ENCODE data around the gene PRRG4. TPM values are rescaled to one million over a fixed set of nuclear protein-coding genes. Genes with fewer than 3 reads are reported as not detected.
"Not testable (repeated sequence)": the region's sequence is repeated elsewhere in the genome, so short reads cannot be mapped to it uniquely, and the experiment has no call there.

PRRG4 gene
- total and polyA plus RNA-seq, 2 experiments from 2014 or later = not detected

DNA sequence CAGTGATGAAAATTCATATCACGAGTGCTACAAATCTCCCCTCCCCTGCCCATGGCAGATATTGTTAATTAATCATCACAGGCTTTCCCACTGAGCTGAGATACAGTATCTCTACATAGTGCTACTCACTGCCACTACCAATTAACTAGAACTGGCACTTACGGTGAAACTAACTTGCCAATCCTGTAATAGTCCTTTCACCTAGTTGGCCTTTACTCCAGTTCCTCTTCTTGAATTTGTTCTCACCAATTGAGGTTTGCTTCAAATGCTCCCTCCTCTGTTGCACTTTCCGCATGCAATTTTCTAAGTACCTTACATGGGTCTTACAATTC is 11.9 kb upstream of the PRRG4 start:
- Histone ChIP-seq H3K27me3 (replicated peaks; ENCODE audit: insufficient read depth) (no peaks in the 10 kb centered on the region), H3K9ac (no peak overlapping the region), H4K20me1 (ENCODE audit: insufficient read depth) (no peaks in the 10 kb centered on the region), H3K4me3 (no peak overlapping the region), H2AFZ (no peak overlapping the region), H3K27ac (no peak overlapping the region), H3K36me3 (ENCODE audit: low read depth) (no peaks in the 10 kb centered on the region), H3K9me3 (ENCODE audit: low read depth) (no peaks in the 10 kb centered on the region), H3K79me2 (ENCODE audit: insufficient read depth) (no peaks in the 10 kb centered on the region), H3K4me1 (ENCODE audit: insufficient read depth) (peaks cover 5% of the 10 kb centered on the region; the same call in 1 of the 2 replicates), H3K9me2 (ENCODE audit: insufficient read depth) (no peaks in the 10 kb centered on the region), H3K4me2 (ENCODE audit: unreplicated experiment) (no peak overlapping the region), H3F3A (ENCODE audit: insufficient read depth) (no peaks in the 10 kb centered on the region)
- in situ Hi-C loops (cut with MboI) = no loop called here
- TF ChIP-seq EZH2 (IDR thresholded peaks at IDR 0.05; ENCODE audit: insufficient read depth, poor library complexity, severe bottlenecking) (no peak), EZH2phosphoT487 (IDR thresholded peaks at IDR 0.05; ENCODE audit: insufficient read depth, low read depth) (no peak)
- DNase-seq = no peak
- 77 to 78% methylated on average over 3 of the region's 3 CpGs for WGBS, 2 experiments (ENCODE audit: low coverage in 1 of 2, low lambda C conversion rate in 2 of 2, missing lambda C conversion rate in 2 of 2)

DNA sequence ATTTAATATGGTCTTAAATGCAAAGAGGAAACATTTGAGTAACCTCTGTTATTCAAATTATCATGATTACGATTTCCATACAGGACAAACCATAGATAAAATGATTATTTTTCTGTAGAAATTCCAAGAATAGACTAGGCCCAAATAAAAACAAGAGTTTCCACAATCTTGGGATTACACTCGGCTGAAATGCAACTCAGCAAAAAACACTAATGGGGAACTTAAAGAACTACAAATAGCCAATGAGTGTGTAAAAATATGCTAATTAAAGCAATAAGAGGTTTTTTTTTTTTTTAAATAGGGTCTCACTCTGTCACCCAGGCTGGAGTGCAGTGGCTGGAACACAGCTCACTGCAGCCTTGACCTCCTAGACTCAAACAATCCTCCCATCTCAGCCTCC is 10.5 kb upstream of the PRRG4 start:
- in situ Hi-C loops (cut with MboI) = no loop called here
- H3K36me3 ChIP-seq (ENCODE audit: low read depth) = no peaks in the 10 kb centered on the region
- peaks cover 5% of the 10 kb centered on the region; the same call in 1 of the 2 replicates for H3K4me1 ChIP-seq (ENCODE audit: insufficient read depth)
- no peak for DNase-seq
- no peak overlapping the region for H3K9ac ChIP-seq
- H3K27me3 ChIP-seq (replicated peaks; ENCODE audit: insufficient read depth) = no peaks in the 10 kb centered on the region
- H3K4me3 ChIP-seq = no peak overlapping the region
- H2AFZ ChIP-seq = no peak overlapping the region
- H3K9me3 ChIP-seq (ENCODE audit: low read depth) = no peaks in the 10 kb centered on the region
- H3K79me2 ChIP-seq (ENCODE audit: insufficient read depth) = no peaks in the 10 kb centered on the region
- H3K27ac ChIP-seq = no peak overlapping the region
- H3K9me2 ChIP-seq (ENCODE audit: insufficient read depth) = no peaks in the 10 kb centered on the region
- no peak overlapping the region for H3K4me2 ChIP-seq (ENCODE audit: unreplicated experiment)
- no peak for TF ChIP-seq EZH2 (IDR thresholded peaks at IDR 0.05; ENCODE audit: insufficient read depth, poor library complexity, severe bottlenecking)
- TF ChIP-seq EZH2phosphoT487 (IDR thresholded peaks at IDR 0.05; ENCODE audit: insufficient read depth, low read depth) = no peak
- no peaks in the 10 kb centered on the region for H4K20me1 ChIP-seq (ENCODE audit: insufficient read depth)
- H3F3A ChIP-seq (ENCODE audit: insufficient read depth) = no peaks in the 10 kb centered on the region
- WGBS, 2 experiments (ENCODE audit: low coverage in 1 of 2, low lambda C conversion rate in 2 of 2, missing lambda C conversion rate in 2 of 2) = 92 to 94% methylated on average over 2 of the region's 2 CpGs

DNA sequence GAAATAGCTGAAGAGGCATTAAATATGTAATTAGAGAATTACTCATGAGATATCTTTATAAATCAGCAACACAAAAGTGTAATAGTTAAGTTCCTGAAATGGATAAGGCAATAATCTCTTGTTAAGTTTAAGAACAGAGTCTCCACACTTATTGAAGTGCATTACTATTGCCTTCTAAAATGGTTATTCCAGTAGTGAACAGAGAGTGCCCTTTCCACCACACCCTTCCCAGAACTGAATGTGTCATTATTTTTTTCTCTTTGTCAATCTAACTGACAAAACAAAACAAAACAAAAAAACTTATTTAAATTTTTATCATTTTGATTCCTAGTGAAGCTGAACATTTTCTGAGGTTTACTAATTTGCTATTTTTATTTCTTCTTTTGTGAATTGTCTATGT is 9.2 kb upstream of the PRRG4 start:
- H3K79me2 ChIP-seq (ENCODE audit: insufficient read depth) = no peaks in the 10 kb centered on the region
- H3K9me2 ChIP-seq (ENCODE audit: insufficient read depth) = no peaks in the 10 kb centered on the region
- no peak overlapping the region for H3K27ac ChIP-seq
- no peak overlapping the region for H2AFZ ChIP-seq
- H3K9ac ChIP-seq = no peak overlapping the region
- no peaks in the 10 kb centered on the region for H4K20me1 ChIP-seq (ENCODE audit: insufficient read depth)
- no peaks in the 10 kb centered on the region for H3F3A ChIP-seq (ENCODE audit: insufficient read depth)
- TF ChIP-seq EZH2 (IDR thresholded peaks at IDR 0.05; ENCODE audit: insufficient read depth, poor library complexity, severe bottlenecking) (no peak), EZH2phosphoT487 (IDR thresholded peaks at IDR 0.05; ENCODE audit: insufficient read depth, low read depth) (no peak)
- H3K4me2 ChIP-seq (ENCODE audit: unreplicated experiment) = no peak overlapping the region
- in situ Hi-C loops (cut with MboI) = no loop called here
- no peaks in the 10 kb centered on the region for H3K9me3 ChIP-seq (ENCODE audit: low read depth)
- H3K4me3 ChIP-seq = no peak overlapping the region
- H3K4me1 ChIP-seq (ENCODE audit: insufficient read depth) = peaks cover 5% of the 10 kb centered on the region; the same call in 1 of the 2 replicates
- H3K27me3 ChIP-seq (replicated peaks; ENCODE audit: insufficient read depth) = no peaks in the 10 kb centered on the region
- H3K36me3 ChIP-seq (ENCODE audit: low read depth) = no peaks in the 10 kb centered on the region
- DNase-seq = no peak

DNA sequence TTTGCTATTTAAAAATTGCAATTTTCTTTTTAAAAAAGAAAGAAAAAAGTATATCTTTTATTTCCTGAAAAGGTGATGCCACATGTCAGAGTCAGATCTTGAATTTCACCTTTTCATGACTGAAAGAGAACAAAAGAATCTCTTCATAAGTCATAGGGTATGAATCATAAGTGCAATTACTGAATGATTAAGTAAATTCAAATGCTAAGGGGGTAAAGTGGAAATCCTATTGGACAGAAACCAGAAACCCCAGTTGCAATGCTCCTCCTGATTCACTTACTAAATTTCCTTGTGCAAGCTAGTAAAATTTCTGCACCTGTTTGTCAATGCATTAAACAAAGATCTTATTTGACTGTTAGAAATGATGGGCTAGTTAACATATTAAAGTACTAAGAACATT is 8.2 kb upstream of the PRRG4 start:
- TF ChIP-seq EZH2 (IDR thresholded peaks at IDR 0.05; ENCODE audit: insufficient read depth, poor library complexity, severe bottlenecking) = no peak
- no peak for TF ChIP-seq EZH2phosphoT487 (IDR thresholded peaks at IDR 0.05; ENCODE audit: insufficient read depth, low read depth)
- Histone ChIP-seq H3K4me3 (no peak overlapping the region), H2AFZ (no peak overlapping the region), H3F3A (ENCODE audit: insufficient read depth) (no peaks in the 10 kb centered on the region), H3K4me2 (ENCODE audit: unreplicated experiment) (no peak overlapping the region), H3K79me2 (ENCODE audit: insufficient read depth) (no peaks in the 10 kb centered on the region), H3K27ac (no peak overlapping the region), H3K9me2 (ENCODE audit: insufficient read depth) (no peaks in the 10 kb centered on the region), H4K20me1 (ENCODE audit: insufficient read depth) (no peaks in the 10 kb centered on the region), H3K9ac (no peak overlapping the region), H3K36me3 (ENCODE audit: low read depth) (no peaks in the 10 kb centered on the region), H3K27me3 (replicated peaks; ENCODE audit: insufficient read depth) (no peaks in the 10 kb centered on the region), H3K4me1 (ENCODE audit: insufficient read depth) (peaks cover 5% of the 10 kb centered on the region; the same call in 1 of the 2 replicates), H3K9me3 (ENCODE audit: low read depth) (no peaks in the 10 kb centered on the region)
- in situ Hi-C loops (cut with MboI) = no loop called here
- peak; percentile 38 for DNase-seq

DNA sequence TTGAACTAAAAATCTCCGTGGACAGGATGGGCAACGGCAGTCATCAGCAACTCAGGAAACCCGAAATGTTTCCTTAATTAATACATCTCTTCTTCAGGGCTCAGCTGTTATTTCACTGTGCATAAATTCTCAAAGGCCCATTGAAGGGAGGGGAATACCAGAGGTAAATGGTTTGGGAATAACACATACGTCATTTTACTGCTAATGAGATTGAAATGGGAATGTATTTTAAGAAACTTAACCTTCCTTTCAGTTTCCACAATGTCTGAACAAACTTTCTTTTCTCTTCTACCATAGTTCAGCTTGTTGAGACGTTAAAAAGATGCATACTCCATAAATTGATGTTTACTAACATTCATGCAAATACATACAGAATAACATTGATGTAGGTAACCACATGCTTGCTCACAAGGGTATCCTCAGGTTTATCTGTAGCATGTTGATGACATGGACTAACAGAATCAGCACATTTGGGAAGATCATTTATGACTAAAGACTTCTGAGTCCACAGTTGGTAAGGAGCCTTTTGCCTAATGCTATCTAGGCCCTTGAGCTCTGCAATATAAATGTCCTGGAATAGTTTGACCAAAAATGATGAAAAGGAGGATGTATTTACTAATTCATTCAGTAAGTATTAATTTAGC is 7.7 kb upstream of the PRRG4 start:
- Histone ChIP-seq H4K20me1 (ENCODE audit: insufficient read depth) (no peaks in the 10 kb centered on the region), H3K4me2 (ENCODE audit: unreplicated experiment) (no peak overlapping the region), H3K9me3 (ENCODE audit: low read depth) (no peaks in the 10 kb centered on the region), H3K36me3 (ENCODE audit: low read depth) (no peaks in the 10 kb centered on the region), H3K9me2 (ENCODE audit: insufficient read depth) (no peaks in the 10 kb centered on the region), H3K27ac (no peak overlapping the region), H2AFZ (no peak overlapping the region), H3K27me3 (replicated peaks; ENCODE audit: insufficient read depth) (no peaks in the 10 kb centered on the region), H3F3A (ENCODE audit: insufficient read depth) (no peaks in the 10 kb centered on the region), H3K4me3 (no peak overlapping the region), H3K9ac (no peak overlapping the region), H3K4me1 (ENCODE audit: insufficient read depth) (peaks cover 5% of the 10 kb centered on the region; the same call in 1 of the 2 replicates), H3K79me2 (ENCODE audit: insufficient read depth) (no peaks in the 10 kb centered on the region)
- TF ChIP-seq EZH2phosphoT487 (IDR thresholded peaks at IDR 0.05; ENCODE audit: insufficient read depth, low read depth) (no peak), EZH2 (IDR thresholded peaks at IDR 0.05; ENCODE audit: insufficient read depth, poor library complexity, severe bottlenecking) (no peak)
- WGBS, 2 experiments (ENCODE audit: low coverage in 1 of 2, low lambda C conversion rate in 2 of 2, missing lambda C conversion rate in 2 of 2) = 63 to 64% methylated on average over 5 of the region's 5 CpGs
- in situ Hi-C loops (cut with MboI) = no loop called here
- no peak for DNase-seq

DNA sequence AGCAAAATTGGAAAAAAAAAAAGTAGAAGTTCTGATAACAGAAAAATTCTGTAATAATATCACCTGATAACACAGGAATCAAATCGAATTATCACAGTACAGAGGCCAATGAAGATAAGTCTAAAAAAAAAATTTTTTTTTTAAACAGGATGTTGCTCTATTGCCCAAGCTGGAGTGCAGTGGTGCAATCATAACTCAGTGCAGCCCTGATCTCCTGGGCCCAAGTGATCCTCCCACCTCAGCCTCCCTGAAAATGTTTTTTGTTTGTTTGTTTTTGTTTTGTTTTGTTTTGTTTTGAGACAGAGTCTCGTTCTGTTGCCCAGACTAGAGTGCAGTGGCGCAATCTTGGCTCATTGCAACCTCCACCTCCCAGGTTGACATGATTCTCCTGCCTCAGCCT is 6.1 kb upstream of the PRRG4 start:
- H3K4me3 ChIP-seq; H3K9ac ChIP-seq; H3K4me1 ChIP-seq (ENCODE audit: insufficient read depth); DNase-seq; H3K27me3 ChIP-seq (replicated peaks; ENCODE audit: insufficient read depth); H2AFZ ChIP-seq; H3K79me2 ChIP-seq (ENCODE audit: insufficient read depth); in situ Hi-C loops (cut with MboI); H3K4me2 ChIP-seq (ENCODE audit: unreplicated experiment); H3K27ac ChIP-seq; H3F3A ChIP-seq (ENCODE audit: insufficient read depth); H3K9me2 ChIP-seq (ENCODE audit: insufficient read depth); H3K36me3 ChIP-seq (ENCODE audit: low read depth); H3K9me3 ChIP-seq (ENCODE audit: low read depth); H4K20me1 ChIP-seq (ENCODE audit: insufficient read depth): not testable (repeated sequence)
- 72 to 78% methylated on average over 3 of the region's 3 CpGs for WGBS, 2 experiments (ENCODE audit: low coverage in 1 of 2, low lambda C conversion rate in 2 of 2, missing lambda C conversion rate in 2 of 2)

All from GM23248 (cell line).